ENCODE data around the gene ASMTL. TPM values are rescaled to one million over a fixed set of nuclear protein-coding genes. Genes with fewer than 3 reads are reported as not detected.

ASMTL gene
- total and polyA plus RNA-seq, 2 of the 13 experiments (the other 11 are each of a cell fraction or from before 2014, with no cell fraction given) = 5.6 to 16.3 TPM

GRCh38 chrX:1481636-1482529 is 29.2 kb upstream of the ASMTL start (continued):
- no peak for TF ChIP-seq ZNF629 (CRISPR knock-in tag; conservative IDR thresholded peaks at IDR 0.05)
- peak; percentile 42; the same call in 1 of the 2 replicates for TF ChIP-seq MIXL1 (CRISPR knock-in tag; IDR thresholded peaks at IDR 0.05)
- no peak for TF ChIP-seq TAF15 (IDR thresholded peaks at IDR 0.05; ENCODE audit: low read depth, low read length, poor library complexity, severe bottlenecking)
- peak; percentile 83 for TF ChIP-seq KMT2A (CRISPR knock-in tag; IDR thresholded peaks at IDR 0.05)
- no peak; the same call in 1 of the 2 replicates for TF ChIP-seq ZNF547 (CRISPR knock-in tag; IDR thresholded peaks at IDR 0.05)
- peak; percentile 29; the same call in 1 of the 2 replicates for TF ChIP-seq ZKSCAN8 (CRISPR knock-in tag; IDR thresholded peaks at IDR 0.05; ENCODE audit: borderline replicate concordance)
- TF ChIP-seq ZBTB1 (CRISPR knock-in tag; IDR thresholded peaks at IDR 0.05; ENCODE audit: borderline replicate concordance) = no peak
- peak; percentile 91 for TF ChIP-seq TCF7 (IDR thresholded peaks at IDR 0.05; ENCODE audit: low read depth)
- TF ChIP-seq, protein P1, sequence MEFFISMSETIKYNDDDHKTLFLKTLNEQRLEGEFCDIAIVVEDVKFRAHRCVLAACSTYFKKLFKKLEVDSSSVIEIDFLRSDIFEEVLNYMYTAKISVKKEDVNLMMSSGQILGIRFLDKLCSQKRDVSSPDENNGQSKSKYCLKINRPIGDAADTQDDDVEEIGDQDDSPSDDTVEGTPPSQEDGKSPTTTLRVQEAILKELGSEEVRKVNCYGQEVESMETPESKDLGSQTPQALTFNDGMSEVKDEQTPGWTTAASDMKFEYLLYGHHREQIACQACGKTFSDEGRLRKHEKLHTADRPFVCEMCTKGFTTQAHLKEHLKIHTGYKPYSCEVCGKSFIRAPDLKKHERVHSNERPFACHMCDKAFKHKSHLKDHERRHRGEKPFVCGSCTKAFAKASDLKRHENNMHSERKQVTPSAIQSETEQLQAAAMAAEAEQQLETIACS (CRISPR knock-in tag; IDR thresholded peaks at IDR 0.05) = no peak
- TF ChIP-seq ATF1 (CRISPR knock-in tag; IDR thresholded peaks at IDR 0.05) = peak; percentile 53; the same call in 1 of the 2 replicates
- TF ChIP-seq ZBTB25 (CRISPR knock-in tag; IDR thresholded peaks at IDR 0.05) = no peak; the same call in 1 of the 2 replicates
- peak; percentile 59 for TF ChIP-seq HNF4A (CRISPR knock-in tag; IDR thresholded peaks at IDR 0.05)
- TF ChIP-seq ZNF264 (CRISPR knock-in tag; IDR thresholded peaks at IDR 0.05) = peak; percentile 83
- TF ChIP-seq, protein P2, sequence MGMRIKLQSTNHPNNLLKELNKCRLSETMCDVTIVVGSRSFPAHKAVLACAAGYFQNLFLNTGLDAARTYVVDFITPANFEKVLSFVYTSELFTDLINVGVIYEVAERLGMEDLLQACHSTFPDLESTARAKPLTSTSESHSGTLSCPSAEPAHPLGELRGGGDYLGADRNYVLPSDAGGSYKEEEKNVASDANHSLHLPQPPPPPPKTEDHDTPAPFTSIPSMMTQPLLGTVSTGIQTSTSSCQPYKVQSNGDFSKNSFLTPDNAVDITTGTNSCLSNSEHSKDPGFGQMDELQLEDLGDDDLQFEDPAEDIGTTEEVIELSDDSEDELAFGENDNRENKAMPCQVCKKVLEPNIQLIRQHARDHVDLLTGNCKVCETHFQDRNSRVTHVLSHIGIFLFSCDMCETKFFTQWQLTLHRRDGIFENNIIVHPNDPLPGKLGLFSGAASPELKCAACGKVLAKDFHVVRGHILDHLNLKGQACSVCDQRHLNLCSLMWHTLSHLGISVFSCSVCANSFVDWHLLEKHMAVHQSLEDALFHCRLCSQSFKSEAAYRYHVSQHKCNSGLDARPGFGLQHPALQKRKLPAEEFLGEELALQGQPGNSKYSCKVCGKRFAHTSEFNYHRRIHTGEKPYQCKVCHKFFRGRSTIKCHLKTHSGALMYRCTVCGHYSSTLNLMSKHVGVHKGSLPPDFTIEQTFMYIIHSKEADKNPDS (CRISPR knock-in tag; IDR thresholded peaks at IDR 0.05) = no peak
- TF ChIP-seq ZNF549 (CRISPR knock-in tag; IDR thresholded peaks at IDR 0.05) = no peak
- no peak for TF ChIP-seq IRF1 (CRISPR knock-in tag; IDR thresholded peaks at IDR 0.05; ENCODE audit: low read depth)
- TF ChIP-seq ZNF605 (CRISPR knock-in tag; IDR thresholded peaks at IDR 0.05) = peak; percentile 68
- peak; percentile 85 for TF ChIP-seq HOXA3 (CRISPR knock-in tag; IDR thresholded peaks at IDR 0.05)
- no peak for TF ChIP-seq HCFC1 (IDR thresholded peaks at IDR 0.05; ENCODE audit: low read depth, low read length)
- TF ChIP-seq RAD21 (CRISPR knock-in tag; IDR thresholded peaks at IDR 0.05) = no peak
- TF ChIP-seq HOXD1 (CRISPR knock-in tag; IDR thresholded peaks at IDR 0.05) = 0 out of 2 replicates have a peak, but pooled peaks have one; percentile 19
- TF ChIP-seq, protein P3, sequence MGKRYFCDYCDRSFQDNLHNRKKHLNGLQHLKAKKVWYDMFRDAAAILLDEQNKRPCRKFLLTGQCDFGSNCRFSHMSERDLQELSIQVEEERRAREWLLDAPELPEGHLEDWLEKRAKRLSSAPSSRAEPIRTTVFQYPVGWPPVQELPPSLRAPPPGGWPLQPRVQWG (CRISPR knock-in tag; IDR thresholded peaks at IDR 0.05; ENCODE audit: borderline replicate concordance, low read depth) = no peak
- TF ChIP-seq ZSCAN22 (CRISPR knock-in tag; IDR thresholded peaks at IDR 0.05) = no peak
- TF ChIP-seq ZNF430 (CRISPR knock-in tag; IDR thresholded peaks at IDR 0.05) = no peak
- no peak for TF ChIP-seq NR3C1 (CRISPR knock-in tag; IDR thresholded peaks at IDR 0.05)
- no peak for TF ChIP-seq ZBTB3 (CRISPR knock-in tag; IDR thresholded peaks at IDR 0.05; ENCODE audit: borderline replicate concordance, low read depth)
